HL-60 (cell line): Measurements from ENCODE around the gene IFI44.
A peak's percentile ranks its signal among the peaks of the same experiment; 100 is the strongest.

ENCODE experiments used
- DNase-seq, 2 experiments: peaks; one replicate each; pipeline ENCODE4 v3.0.0-alpha.2; 2010 to 2020; ENCODE audit warnings: low read depth in 1 of 2, low spot score in 1 of 2
- H3K27ac ChIP-seq: fragments of 250-450 bp; sonication (Bioruptor Pico); replicated peaks from 2 replicates; pipeline ENCODE4 v1.5.1; 2020; ENCODE audit warnings: mild to moderate bottlenecking, moderate library complexity
- H3K27me3 ChIP-seq: fragments of 250-450 bp; sonication (Bioruptor Pico); 2 replicates; pipeline ENCODE4 v1.5.1; 2021; ENCODE audit warnings: mild to moderate bottlenecking, moderate library complexity; ENCODE audit not compliant: insufficient read depth, poor library complexity, severe bottlenecking
- H3K4me3 ChIP-seq: replicated peaks from 2 replicates; pipeline ENCODE4 v1.5.1; 2011; ENCODE audit warnings: mild to moderate bottlenecking, control low read depth, low read length; ENCODE audit not compliant: insufficient read depth
- CTCF ChIP-seq: IDR thresholded peaks from one replicate; pipeline ENCODE4 v1.5.1; 2011; ENCODE audit warnings: low read length, control low read depth, inconsistent platforms; ENCODE audit not compliant: insufficient read depth
- GABPA ChIP-seq: IDR thresholded peaks from 2 replicates; pipeline ENCODE4 v1.6.1; 2012; ENCODE audit warnings: low read depth
- POLR2AphosphoS5 ChIP-seq: IDR thresholded peaks from 2 replicates; pipeline ENCODE4 v1.6.1; 2012; ENCODE audit warnings: low read depth
- REST ChIP-seq: IDR thresholded peaks from 2 replicates; pipeline ENCODE4 v1.6.1; 2012; ENCODE audit warnings: low read depth; ENCODE audit not compliant: insufficient replicate concordance
- SPI1 ChIP-seq: IDR thresholded peaks from 2 replicates; pipeline ENCODE4 v1.6.1; 2012; ENCODE audit warnings: low read depth, mild to moderate bottlenecking, borderline replicate concordance

IFI44 gene

GRCh38 chr1:78640462-78640861, 9.2 kb upstream of the IFI44 start:
- no peaks in the 10 kb centered on the region for H3K27me3 ChIP-seq
- H3K4me3 ChIP-seq, result no peak overlapping the region

GRCh38 chr1:78641558-78641957, 8.1 kb upstream of the IFI44 start:
- Histone ChIP-seq H3K27ac (no peak overlapping the region), H3K27me3 (no peaks in the 10 kb centered on the region), H3K4me3 (no peak overlapping the region)
- no peak for TF ChIP-seq CTCF
- TF ChIP-seq SPI1, result no peak
- no peak for TF ChIP-seq REST
- no peak for TF ChIP-seq GABPA
- TF ChIP-seq POLR2AphosphoS5, result no peak
- no peak for DNase-seq

More at GRCh38 chr1:78640462-78640861, 9.2 kb upstream of the IFI44 start:
- no peak for DNase-seq
- TF ChIP-seq REST, result no peak
- TF ChIP-seq CTCF, result no peak
- peak; percentile 83 for TF ChIP-seq SPI1
- no peak for TF ChIP-seq GABPA
- no peak for TF ChIP-seq POLR2AphosphoS5
- H3K27ac ChIP-seq, result no peak overlapping the region

GRCh38 chr1:78645723-78646122, 3.9 kb upstream of the IFI44 start:
- H3K27me3 ChIP-seq, result no peaks in the 10 kb centered on the region
- DNase-seq, result peak; percentile 40 to 43
- no peak overlapping the region for H3K27ac ChIP-seq
- TF ChIP-seq GABPA, result no peak
- TF ChIP-seq SPI1, result peak; percentile 84
- TF ChIP-seq REST, result no peak
- H3K4me3 ChIP-seq, result no peak overlapping the region

- DNase-seq, result no peak
- Histone ChIP-seq H3K4me3 (no peak overlapping the region), H3K27me3 (no peaks in the 10 kb centered on the region), H3K27ac (no peak overlapping the region)
- no peak for TF ChIP-seq POLR2AphosphoS5
- TF ChIP-seq GABPA, result no peak
- no peak for TF ChIP-seq SPI1
- no peak for TF ChIP-seq REST
- TF ChIP-seq CTCF, result no peak
These were observed 2.4 kb upstream of the IFI44 start for GRCh38 chr1:78647238-78647637.
